Cerebellar nuclear complex (tissue), 1 donor: Measurements from ENCODE around the gene SNX30.

Source experiments
- DNase-seq, 2 experiments: peaks; one replicate each; lab custom pipeline; 2025; lab: John Stamatoyannopoulos, UW

SNX30 gene

DNA sequence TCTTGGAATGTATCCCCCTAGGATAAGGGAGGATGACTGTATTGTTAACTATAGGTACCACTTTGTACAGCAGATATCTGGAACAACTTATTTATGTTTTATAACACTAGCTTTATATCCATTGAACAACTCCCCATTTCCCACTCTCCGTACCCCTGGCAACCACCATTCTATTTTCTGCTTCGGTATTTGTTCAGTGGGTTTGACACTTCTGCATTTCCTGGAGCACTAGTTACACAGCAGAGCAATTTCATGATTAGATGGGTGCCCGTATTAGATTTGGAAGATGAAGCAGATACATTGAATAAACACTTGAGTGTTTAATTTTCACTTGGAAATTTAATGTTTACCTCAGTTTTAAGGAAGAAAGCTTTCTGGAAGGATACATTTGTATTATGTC is 72.7 kb downstream of the SNX30 start:
- no peak for DNase-seq

DNA sequence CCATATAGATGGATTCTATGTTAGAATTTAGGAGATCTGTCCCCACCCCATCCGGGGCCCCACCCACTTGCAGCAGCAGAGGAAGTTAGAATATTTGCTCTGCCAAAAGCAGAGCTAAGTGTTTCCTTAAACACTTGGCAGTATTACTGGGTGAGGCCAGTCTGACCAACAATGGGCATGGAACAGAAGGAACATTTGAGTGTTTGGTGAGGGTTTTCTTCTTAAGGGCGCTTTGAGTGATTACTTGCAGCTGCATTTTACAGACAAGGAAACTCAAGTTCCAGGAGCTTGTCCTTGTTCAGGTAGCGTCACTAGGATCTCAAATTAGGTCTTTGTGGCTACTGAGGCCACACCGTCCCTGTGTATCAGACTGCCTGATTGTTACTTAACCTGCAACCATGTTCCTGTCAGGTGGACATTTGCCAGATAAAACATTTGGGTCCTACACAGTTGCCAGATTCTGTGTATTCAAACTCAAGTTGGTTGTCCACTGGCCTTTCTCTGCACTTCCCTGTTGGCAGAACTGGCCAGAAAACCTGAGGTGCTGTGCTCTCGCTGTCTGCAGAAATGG is 80.8 kb downstream of the SNX30 start:
- DNase-seq: peak in 1 of 2 experiments; percentile 54

DNA sequence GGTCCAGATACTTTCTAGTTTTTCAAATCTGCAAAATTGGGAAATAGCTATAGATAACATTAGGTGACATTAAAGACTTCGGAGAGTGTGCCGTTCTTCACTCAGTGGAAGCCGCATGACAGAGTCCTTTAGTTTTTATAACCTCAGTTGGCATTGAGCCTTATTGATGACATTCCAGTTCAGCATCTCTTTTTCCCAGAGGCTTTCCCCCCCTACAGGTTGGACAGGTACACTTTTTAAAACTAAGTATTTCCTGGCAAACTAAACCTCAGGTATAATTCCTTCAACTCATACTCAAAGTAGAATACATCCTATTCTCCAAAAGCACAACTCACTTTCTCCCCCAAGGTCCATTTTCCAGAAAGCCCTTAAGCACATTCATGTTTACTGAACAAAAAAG is 81.4 kb downstream of the SNX30 start:
- DNase-seq: peak in 1 of 2 experiments; percentile 53

DNA sequence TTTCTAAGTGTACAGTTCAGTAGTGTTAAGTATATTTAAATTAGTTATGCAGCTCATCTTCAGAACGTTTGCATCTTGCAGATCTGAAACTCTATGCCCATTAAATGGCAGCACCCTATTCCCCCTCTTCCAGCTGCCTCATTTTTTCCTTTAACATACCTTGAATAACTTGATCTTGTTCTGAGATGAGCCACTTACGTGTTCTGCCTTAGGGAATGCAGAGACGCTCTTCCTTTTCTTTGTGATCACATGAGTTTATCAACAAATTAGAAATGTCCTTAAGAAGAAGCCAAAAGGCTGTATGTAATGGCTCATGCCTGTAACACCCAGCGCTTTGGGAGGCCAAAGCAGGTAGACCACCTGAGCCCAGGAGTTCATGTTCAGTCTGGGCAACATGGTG is 82.5 kb downstream of the SNX30 start:
- no peak for DNase-seq

DNA sequence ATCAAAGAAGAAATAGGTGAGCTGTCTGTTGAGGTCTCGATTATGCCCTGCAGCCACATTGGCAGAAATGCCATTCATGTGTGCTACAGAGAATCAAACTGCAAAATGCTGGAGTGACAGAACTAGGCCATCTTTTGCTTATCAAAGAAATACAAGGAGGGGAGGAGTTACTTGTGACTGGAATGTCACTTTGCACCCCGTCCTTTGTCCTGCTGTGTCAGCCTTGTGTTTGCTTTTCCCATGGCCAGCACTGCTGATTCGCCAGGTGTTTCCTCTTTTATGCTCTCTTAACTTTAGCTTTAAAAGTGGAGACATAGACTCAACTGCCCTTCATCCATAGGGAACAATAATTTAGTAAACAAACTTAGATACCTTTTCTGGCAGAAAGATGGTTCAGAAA is 85.8 kb downstream of the SNX30 start:
- no peak for DNase-seq

DNA sequence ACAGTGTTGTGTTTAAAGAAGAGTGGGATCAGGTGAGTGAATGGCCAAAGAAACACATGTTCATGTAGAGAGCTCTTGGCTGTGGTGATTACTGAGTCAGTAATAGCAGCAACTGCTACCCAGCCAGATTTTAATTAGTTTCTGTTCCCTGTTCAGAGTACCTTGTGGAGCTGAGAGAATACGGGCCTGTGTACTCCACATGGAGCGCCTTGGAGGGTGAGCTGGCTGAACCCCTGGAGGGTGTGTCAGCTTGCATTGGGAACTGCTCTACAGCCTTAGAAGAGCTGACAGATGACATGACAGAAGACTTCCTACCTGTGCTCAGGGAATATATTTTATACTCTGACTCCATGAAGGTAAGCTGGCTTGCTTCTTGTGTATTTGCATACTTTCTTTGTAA is 87.8 kb downstream of the SNX30 start:
- no peak for DNase-seq

DNA sequence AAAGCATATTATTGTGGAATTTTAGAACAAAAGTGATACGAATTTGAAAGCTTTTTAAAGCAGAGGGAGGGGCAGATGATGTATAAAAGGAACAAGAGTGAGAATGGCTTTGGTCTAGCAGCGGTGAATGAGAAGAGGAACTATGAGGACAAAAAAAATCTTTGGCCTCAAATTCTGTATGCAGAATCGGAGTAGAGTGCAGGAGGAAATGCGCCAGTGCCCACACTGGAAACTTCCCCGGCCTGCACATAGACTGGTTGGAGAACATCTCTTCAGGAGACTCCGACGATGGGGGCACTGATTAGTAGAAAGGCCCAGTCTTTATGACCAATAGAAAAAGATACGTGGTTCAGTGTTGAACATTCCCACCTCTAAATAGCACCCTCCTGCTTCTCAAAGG is 88.8 kb downstream of the SNX30 start:
- DNase-seq: no peak

DNA sequence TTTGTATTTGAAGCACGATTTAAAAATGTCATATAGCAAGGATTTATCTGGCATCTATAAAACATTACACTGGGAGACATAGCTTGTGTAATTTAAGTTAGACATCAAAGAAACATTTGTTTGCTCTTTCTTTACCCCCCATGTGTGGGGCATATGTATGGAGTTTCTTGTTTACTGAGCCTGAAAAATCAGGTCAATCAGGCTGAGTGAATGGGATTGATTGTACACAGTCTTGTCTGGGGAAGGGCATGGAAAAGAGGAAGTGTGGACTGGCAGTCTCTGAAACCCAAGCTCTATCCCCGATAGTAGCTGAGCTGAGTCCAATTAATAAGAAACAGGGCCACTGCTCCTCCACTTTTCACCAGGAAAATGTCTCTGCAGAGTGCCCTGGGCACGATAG is 90.7 kb downstream of the SNX30 start:
- DNase-seq: no peak

DNA sequence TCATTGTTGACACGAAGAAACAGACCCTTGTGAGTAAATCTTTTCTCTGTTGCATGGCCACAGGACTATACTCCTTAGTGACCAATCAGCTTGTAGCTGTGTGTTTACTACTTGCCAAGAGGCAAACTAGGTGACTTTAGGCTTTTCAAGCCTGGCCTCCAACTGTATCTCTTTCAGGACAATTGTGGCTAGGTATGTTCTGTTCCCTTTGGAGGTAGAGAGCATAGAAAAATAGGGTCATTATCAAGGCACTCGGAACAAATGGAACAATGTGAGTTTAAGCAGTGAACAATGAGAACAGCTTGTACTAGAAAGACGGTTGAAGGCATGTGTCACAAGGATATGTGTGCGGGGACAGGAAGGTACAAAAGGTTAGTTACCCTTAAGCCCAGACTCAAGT is 92.0 kb downstream of the SNX30 start:
- DNase-seq: no peak

DNA sequence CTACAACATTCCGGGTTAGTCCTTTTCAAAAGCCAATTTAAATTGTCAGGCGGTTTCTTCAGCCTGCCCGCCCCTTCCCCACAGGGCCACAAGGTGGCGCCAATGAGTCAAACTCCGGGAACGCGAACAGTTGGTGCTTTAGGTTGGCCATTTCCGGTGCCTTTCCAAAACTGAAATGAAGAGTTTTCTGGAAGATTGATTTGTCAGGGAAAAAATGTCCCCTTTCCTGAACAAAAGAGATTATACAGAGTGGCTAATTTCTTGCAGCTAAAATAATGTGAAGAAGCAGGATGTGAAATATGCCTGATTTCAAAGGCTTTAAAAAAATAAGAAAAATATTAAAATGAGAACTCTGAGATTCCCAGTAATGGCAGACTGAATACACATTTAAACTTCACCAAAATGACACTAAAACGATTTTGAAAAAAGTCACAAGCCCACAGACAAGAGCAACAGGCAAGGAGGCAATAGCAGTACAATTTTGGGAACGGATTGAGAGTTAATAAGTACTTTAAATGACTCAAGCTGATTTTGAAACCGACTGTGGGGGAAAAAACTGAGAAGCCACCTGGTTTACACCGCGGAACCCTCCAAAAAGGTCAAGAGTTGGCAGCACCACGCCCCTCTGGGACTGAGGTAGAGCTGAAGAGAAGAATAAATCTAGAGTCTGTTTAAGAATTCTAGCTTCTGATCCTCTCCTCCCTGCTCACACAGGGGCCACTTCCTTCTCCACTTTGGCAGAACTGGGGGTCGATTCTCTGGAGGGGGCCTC is 94.4 kb downstream of the SNX30 start:
- peak in 1 of 2 experiments; percentile 7 for DNase-seq

DNA sequence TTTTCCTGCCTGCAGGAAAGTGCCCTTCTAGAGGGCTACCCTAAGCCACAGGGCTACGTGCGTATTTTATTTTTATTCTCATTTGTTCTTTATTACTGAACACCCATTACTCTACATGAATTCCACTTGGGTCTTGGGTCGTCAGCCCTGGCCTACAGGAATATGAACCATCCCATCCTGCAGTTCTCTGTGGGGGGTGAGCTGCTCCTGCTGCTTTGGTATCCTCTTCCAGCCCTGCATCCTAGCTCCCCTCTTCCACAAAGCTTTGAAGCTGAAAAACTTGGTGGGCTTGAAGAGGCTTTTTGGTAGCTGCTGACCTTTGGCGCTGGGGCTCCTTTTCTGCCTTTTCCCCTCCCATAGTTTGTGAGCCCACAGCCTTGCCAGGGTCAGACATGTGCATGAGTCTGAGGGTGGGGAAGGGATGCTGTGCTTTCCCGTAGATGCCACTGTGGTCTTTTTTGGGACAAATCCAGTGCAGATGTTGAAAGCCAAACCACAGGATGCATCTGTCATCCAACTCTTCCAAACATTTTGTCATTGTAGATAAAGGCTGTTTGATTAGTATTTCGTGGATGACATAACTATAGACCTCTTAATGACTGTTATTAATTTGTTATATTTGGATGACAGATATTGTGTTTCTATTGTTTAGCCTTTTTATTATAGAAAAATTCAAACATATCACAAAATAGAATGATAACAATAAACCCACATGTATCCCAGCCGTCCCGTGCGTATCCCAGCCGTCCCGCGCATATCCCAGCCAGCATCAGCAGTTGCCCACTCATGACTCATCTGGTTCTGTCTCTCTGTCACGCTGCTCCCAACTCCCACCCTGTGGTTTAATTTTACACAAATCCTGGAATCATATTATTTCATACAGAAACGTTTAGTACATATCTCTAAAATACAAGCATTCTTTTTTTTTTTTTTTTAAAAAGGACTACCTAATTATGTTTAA is 96.2 kb downstream of the SNX30 start:
- DNase-seq: no peak

DNA sequence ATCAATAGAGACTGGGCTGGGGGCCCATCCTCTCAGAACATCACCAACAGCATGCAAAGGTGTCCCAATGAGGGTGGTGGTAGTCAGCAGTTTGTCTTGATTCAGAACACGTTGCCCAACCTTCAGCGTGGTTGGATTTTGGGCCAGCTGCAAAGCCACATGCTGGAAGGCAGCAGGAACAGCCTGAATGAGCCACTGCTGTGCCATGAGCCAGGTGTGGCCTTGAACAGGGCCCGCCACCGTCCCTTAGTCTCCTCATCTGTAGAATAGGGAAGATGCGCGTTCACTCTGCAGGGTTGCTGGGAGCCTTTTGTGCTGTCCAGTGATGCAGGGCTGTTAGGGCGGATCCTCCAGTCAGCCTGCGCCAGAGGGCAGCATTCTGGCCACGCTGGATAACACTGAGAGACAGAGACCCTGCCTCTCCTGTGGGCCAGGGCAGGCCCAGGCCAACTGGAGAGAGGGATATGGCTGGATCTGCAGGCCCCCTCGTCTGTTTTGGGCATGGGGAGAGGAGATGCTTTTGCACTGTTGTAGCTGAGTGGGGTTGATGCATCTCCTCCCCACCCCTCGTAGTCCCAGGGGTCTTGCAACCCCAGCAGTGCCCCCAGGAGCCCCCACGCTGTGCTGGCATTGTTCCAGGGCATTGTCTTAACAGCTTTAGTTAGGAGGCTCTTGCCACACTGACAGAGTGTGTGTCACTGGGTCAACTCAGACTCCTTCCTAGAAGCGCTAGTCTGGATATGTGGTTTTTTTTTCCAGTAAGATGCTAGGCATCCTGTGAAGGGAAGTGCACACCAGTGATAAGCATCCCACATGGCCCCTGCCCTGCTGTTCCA is 98.0 kb downstream of the SNX30 start:
- no peak for DNase-seq

DNA sequence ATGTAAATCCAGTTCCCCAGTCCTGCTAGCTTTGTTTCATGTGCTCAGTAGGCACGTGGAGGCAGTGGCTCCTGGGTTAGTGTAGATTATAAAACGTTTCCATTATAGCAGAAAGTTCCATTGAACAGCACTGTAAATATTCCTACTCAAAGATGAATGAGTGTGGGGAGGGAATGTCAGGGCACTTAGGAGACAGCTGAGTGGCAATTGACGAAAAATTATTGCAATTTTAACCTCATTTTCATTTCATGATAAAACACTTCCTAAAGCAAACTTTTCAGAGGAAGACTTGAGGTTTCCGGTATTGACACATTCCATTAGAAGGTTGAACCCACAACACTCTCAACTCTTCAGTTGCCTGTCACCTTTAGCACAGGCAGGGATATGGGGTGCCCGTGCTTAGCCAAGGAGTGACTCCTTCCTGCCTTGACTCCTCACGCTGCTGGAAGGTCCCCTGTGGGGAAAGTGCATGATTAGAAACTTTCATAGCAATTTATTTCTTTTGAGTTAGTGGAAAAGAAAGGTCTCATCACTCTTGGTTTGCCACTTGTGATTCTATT is 98.9 kb downstream of the SNX30 start:
- DNase-seq: no peak

DNA sequence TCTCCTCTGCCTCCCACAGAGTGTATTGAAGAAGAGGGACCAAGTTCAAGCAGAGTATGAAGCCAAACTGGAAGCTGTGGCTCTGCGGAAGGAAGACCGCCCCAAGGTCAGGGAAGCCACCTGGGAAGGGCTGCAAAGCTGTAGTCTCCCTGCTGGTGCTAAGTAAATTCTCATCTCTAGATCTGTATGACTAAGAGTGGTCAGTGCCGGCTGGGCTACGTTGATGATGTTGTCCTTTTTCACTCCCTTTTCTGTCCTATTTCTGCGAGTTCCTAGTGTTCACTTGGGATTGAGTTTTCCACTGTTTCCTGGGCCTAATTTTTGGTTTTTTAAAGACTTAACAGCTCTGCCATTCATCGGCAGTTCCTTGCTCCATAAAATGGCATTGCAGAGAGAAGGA is 100.3 kb downstream of the SNX30 start:
- DNase-seq: no peak

DNA sequence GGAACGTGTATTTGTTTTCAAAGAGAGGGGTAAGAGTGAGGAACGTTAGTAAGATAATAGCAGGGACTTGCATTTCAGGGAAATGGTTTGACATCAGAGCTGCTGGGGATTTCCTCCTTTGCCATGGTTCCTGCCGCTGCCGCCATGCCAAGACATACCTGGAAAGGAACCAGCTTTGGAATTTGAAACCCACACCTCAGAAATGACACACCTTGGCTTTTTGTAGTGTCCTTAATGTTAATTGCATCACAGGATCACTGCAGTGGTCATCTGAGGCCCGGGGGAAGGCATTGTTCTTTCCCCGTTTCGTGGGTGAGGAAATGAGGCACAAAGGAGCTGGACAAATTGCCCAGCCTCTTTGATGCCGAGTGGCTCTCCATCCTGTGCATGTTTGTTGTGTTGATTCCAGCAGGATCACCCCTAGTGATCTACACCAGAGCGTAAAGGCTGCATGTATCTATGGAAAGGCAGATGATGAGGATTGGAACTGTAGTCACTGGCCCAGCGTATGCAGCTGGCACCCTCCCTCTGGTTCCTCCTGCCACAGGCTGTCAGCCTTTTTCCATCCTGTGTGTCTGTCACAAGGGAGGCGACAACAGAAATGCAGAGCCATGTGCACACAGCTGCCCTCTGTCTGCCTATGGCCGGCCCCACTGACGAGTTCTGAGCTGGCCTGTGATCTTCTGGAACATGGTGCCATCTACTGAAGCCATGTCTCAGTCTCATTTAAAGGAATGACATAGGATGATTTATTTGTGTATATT is 102.4 kb downstream of the SNX30 start:
- no peak for DNase-seq

DNA sequence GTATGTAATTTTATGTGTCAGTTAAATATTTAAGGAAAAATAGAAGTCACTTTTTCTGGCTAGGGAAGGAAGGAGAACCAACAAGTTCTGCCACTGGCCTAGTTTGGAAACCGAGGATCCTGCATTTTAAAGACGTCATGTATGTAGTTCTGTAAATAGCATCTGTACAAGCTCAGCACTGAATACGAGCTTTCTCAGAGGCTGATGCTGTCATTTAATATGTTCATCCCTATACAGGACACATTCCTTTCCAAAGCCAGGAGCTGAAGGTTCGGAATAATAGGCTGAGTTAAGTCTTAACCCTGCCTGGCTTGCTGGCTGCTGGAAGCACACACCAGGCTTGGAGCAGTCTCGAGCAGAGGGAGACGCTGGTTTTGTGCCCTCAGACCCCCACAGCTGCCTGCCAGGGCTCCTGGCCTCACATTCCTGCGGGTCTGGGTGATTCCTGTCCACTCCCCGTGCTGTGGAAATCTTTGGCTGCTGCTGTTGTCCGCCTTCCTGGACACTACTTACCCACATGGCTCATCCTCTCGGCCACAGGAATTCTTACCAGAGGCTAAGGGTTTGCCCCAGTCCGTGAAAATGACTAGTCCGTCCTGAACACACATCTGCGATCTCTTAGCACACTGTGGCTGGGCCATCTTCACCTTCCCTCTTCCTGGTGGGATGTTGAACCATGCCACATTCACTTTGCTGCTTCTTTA is 103.5 kb downstream of the SNX30 start:
- no peak for DNase-seq

DNA sequence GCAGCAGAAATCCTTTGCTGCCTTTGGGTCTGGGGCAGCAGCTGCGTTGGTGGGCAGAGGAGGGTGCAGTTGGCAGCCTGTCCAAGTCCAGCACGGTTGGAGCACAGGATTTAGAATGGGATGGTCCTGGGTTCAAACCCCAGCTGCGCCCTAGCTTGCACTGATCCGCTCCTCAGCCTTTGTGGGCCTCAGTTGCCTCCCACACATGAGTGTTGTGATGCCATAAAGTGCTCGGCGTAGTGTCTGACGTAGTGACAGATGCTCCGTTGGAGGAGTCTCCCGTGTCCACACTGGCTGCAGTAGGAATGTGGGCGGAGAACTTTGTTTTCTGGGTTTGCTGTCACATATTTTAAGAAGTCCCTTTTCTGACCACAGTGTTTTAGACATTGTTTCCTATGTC is 104.1 kb downstream of the SNX30 start:
- no peak for DNase-seq

DNA sequence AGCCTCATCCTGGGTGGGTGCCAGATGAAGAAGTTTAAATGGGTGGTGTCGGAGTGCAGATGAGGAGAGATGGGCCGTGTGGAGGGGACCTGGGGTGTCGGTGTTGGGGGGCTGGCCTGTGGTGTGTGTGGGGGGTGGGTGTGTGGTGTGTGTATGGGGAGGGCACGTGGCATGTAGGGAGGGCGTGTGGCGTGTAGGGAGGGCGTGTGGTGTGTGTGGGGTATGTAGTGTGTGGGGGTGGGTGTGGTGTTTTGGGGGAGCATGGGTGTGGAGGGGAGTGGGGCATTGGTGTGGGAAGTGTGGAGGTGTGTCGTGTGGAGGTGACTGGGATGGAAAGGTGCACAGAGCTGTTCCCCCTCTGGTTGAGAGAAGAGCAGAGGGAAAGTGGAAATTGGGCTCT is 105.6 kb downstream of the SNX30 start:
- no peak for DNase-seq

DNA sequence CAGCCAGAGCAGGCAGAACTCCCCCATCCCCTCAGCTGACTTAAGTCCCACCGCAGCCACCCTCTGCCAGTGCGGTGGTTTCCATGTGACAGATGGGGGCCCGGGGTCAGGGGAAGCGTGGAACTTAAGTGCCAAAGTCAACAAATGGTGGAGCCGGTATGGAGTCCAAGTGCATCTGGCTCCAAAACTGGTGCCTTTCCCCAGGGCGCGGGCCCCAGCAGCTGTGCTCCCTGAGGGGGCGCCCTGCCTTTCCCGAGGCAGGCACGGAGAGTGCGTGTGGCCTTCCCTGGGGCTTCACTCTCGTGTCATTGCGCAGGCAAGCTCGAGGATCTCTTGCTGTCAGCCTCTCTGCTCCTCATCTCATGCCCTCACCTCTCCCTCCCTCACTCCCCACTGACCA is 106.3 kb downstream of the SNX30 start:
- no peak for DNase-seq

DNA sequence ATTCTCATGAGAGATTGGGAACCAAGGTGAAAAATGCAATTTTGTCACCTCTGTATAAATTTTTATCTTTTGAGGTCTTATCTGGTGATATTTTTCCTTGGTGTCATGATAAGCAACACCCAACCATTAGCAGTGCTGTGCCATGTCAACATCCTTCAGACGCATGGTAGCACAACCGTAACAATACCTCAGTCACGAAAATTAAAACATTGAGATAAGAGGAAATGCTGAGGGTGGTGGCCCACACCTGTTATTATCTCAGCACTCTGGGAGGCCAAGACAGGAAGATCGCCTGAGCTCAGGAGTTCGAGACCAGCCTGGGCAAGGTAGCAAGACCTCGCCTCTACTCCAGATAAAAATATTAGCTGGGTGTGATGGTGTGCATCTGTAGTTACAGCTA is 107.4 kb downstream of the SNX30 start:
- no peak for DNase-seq
